ENCODE measurements around the gene DDX54. TPM values are rescaled to one million over a fixed set of nuclear protein-coding genes. Genes with fewer than 3 reads are reported as not detected.

The DDX54 gene
- total RNA-seq, 4 donors from 2014 or later = 29.1 to 59.6 (median 52.7) TPM

DNA sequence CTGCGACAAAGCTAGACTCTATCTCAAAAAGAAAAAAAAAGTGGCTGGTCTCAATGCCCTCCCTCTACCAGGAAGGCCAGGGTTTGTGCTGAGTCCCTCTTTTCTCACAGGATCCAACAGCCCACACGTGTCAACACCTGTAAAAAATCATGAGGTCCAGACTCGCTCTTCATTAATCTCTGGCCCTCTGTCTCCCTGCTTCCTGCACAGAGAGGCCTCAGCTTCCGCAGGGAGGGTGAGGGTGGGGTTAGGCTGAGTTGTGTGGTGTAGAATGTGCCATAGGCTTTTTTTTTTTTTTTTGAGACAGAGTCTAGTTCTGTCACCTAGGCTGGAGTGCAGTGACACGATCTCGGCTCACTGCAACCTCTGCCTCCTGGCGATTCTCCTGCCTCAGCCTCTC, 29.6 kb downstream of the DDX54 start:
- intact Hi-C loops (cut with DNase I) = no loop called here
- H3K4me1 ChIP-seq = peaks cover 18 to 28% (median 27%) of the 10 kb centered on the region in 4 donors
- 63% methylated on average over 7 of the region's 7 CpGs for WGBS
- H3K27ac ChIP-seq (replicated peaks in 1 of 4) = no peak overlapping the region
- H3K27me3 ChIP-seq = peaks cover 0 to 84% (median 25%) of the 10 kb centered on the region in 4 donors
- DNase-seq (ENCODE audit: extremely low spot score) = no peak
- TF ChIP-seq CTCF (IDR thresholded peaks at IDR 0.05) = no peak
- no peak for TF ChIP-seq POLR2AphosphoS5 (IDR thresholded peaks at IDR 0.05)
- no peak for TF ChIP-seq EP300 (IDR thresholded peaks at IDR 0.05)
- no peak for TF ChIP-seq POLR2A (IDR thresholded peaks at IDR 0.05; ENCODE audit: low read depth)
- no peak overlapping the region for H3K4me3 ChIP-seq
- H3K9me3 ChIP-seq = no peaks in the 10 kb centered on the region
- peaks cover 21 to 35% (median 35%) of the 10 kb centered on the region in 4 donors for H3K36me3 ChIP-seq

- intact Hi-C loops (cut with DNase I) = no loop called here
- WGBS = 77% methylated on average over 8 of the region's 12 CpGs
- no peak for DNase-seq (ENCODE audit: extremely low spot score)
- H3K4me1 ChIP-seq = peaks cover 18 to 28% (median 27%) of the 10 kb centered on the region in 4 donors
- H3K27me3 ChIP-seq = peaks cover 0 to 87% (median 25%) of the 10 kb centered on the region in 4 donors
- H3K9me3 ChIP-seq = no peaks in the 10 kb centered on the region
- TF ChIP-seq POLR2A (IDR thresholded peaks at IDR 0.05; ENCODE audit: low read depth) (no peak), CTCF (IDR thresholded peaks at IDR 0.05) (no peak), POLR2AphosphoS5 (IDR thresholded peaks at IDR 0.05) (no peak), EP300 (IDR thresholded peaks at IDR 0.05) (no peak)
- peaks cover 15 to 30% (median 29%) of the 10 kb centered on the region in 4 donors for H3K36me3 ChIP-seq
- no peak overlapping the region for H3K27ac ChIP-seq (replicated peaks in 1 of 4)
- no peak overlapping the region for H3K4me3 ChIP-seq
These were observed 30.2 kb downstream of the DDX54 start for GRCh38 chr12:113155060-113155459.

DNA sequence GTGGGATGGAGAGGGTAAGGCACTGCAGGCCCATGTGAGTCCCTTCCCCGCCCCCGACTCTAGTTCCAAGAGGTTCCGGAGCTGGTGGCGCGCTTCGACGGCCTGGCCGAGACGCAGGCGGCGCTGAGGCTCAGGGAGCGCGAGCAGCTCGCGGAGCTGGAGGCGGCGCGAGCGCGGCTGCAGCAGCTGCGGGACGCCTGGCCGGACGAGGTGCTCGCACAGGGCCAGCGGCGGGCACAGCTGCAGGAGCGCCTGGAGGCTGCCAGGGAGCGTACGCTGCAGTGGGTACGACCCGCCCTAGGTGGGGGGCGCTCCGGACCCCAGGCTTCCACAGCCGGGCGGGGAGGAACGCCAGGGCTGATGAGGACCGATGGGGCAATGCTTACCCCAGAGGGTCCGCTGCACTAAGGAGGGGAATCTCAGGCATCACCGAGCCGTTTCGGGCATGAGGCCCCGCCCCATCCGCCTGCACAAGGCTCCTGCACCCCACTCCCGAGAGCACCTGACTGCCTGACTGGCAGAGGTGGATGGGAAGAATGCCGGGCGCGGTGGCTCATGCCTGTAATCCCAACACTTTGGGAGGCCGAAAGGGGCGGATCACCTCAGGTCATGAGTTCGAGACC, 30.8 kb downstream of the DDX54 start:
- peak overlapping the region in 3 of 4 donors; percentile 2 to 26 (median 17) for H3K4me3 ChIP-seq
- intact Hi-C loops (cut with DNase I) = loop anchor here (5.0 kb wide), 1 partner anchor 107 kb away; no protein-coding TSS in a partner anchor
- peaks cover 0 to 84% (median 25%) of the 10 kb centered on the region in 4 donors for H3K27me3 ChIP-seq

DNA sequence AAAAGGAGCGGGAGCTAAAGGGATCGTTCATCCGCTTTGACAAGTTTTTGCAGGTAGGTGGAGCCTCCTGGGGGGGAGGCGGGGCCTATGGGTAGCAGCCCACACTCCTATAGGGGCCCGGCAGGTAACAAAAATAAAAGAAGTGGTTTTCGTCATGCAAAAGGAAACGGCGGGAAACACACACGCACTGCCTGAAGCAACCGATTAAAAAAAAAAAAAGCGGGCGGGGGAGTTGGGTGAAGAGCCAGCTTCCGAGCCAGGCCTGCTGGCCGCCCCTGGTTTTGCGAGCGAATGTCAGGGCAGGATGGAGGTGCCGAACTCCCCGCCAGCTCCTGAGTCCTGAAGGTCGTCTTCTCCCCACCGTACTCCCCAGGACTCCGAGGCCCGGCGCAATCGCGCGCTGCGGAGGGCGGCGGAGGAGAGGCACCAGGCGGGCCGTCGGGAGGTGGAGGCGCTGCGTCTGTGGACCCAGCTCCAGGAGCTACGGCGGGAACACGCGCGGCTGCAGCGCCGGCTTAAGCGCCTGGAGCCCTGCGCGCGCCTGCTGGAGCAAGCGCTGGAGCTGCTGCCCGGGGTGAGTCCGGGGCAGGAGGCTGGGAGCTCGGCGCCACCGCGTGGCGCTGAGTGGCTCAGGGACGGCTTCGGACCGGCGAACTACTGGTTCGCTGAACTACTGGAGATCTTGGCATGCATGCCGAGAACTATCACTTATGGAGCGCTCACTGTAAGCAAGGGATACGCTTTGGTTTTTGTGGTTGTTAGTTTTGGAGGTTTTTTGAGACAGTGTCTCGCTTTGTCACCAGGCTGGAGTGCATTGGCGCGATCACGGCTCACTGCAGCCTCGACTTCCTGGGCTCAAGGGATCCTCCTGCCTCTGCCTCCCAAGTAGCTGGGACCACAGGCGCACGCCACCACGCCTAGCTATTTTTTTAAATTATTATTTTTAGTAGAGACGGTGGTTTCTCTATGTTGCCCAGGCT, 32.2 kb downstream of the DDX54 start:
- 12% methylated on average over 39 of the region's 70 CpGs for WGBS
- peaks cover 0 to 10% (median 10%) of the 10 kb centered on the region in 4 donors for H3K36me3 ChIP-seq
- H3K27ac ChIP-seq (replicated peaks in 1 of 4) = no peak overlapping the region
- H3K4me1 ChIP-seq = peaks cover 18 to 38% (median 35%) of the 10 kb centered on the region in 4 donors
- DNase-seq (ENCODE audit: extremely low spot score) = no peak
- peak overlapping the region; percentile 42 to 58 (median 48) for H3K4me3 ChIP-seq
- intact Hi-C loops (cut with DNase I) = loop anchor here (5.0 kb wide), 1 partner anchor 106 kb away; no protein-coding TSS in a partner anchor
- H3K9me3 ChIP-seq = no peaks in the 10 kb centered on the region
- no peak for TF ChIP-seq EP300 (IDR thresholded peaks at IDR 0.05)
- peak; percentile 35 to 49 (median 46) for TF ChIP-seq CTCF (IDR thresholded peaks at IDR 0.05)
- TF ChIP-seq POLR2AphosphoS5 (IDR thresholded peaks at IDR 0.05) = no peak
- H3K27me3 ChIP-seq = peaks cover 0 to 75% (median 25%) of the 10 kb centered on the region in 4 donors

More for the DNA sequence above, 30.8 kb downstream of the DDX54 start:
- no peak for DNase-seq (ENCODE audit: extremely low spot score)
- H3K9me3 ChIP-seq = no peaks in the 10 kb centered on the region
- TF ChIP-seq EP300 (IDR thresholded peaks at IDR 0.05) (no peak), POLR2AphosphoS5 (IDR thresholded peaks at IDR 0.05) (no peak), POLR2A (IDR thresholded peaks at IDR 0.05; ENCODE audit: low read depth) (no peak), CTCF (IDR thresholded peaks at IDR 0.05) (no peak)
- 4% methylated on average over 9 of the region's 51 CpGs for WGBS
- peaks cover 9 to 24% (median 23%) of the 10 kb centered on the region in 4 donors for H3K36me3 ChIP-seq
- H3K4me1 ChIP-seq = peaks cover 18 to 34% (median 32%) of the 10 kb centered on the region in 4 donors
- H3K27ac ChIP-seq (replicated peaks in 1 of 4) = no peak overlapping the region
